SU-DHL-6 (cell line): ENCODE measurements around the gene ARMC3.

Experiments used
- CTCF ChIP-seq: fragments of 200-600 bp; sonication (generic); IDR thresholded peaks from one replicate; pipeline ENCODE4 v1.5.1; 2017; ENCODE audit warnings: antibody characterized with exemption, mild to moderate bottlenecking, low read length, moderate library complexity; ENCODE audit not compliant: insufficient read depth, poor library complexity, severe bottlenecking
- EZH2phosphoT487 ChIP-seq: fragments of 200-600 bp; sonication (generic), shearing (Covaris generic); conservative IDR thresholded peaks from 2 replicates; pipeline ENCODE4 v1.6.1; 2018; ENCODE audit warnings: mild to moderate bottlenecking, antibody characterized with exemption, low read length, moderate library complexity, mixed read lengths

GRCh38 chr10:22977751-22978150, 49.9 kb downstream of the ARMC3 start:
- TF ChIP-seq CTCF (no peak), EZH2phosphoT487 (no peak)
